Fibroblast of pulmonary artery (primary cell): ENCODE data around the gene ITSN1.
"Not testable (repeated sequence)": the region's sequence is repeated elsewhere in the genome, so short reads cannot be mapped to it uniquely, and the experiment has no call there.

Source experiments
- DNase-seq: peaks from one replicate; pipeline ENCODE4 v3.0.0-alpha.2; 2010; ENCODE audit warnings: low read depth
- H3K4me3 ChIP-seq: replicated peaks from 2 replicates; pipeline ENCODE4 v1.5.1; 2011; ENCODE audit warnings: low read depth, mild to moderate bottlenecking, control low read depth, low read length, moderate library complexity
- CTCF ChIP-seq: IDR thresholded peaks from 2 replicates; pipeline ENCODE4 v1.5.1; 2011; ENCODE audit warnings: mild to moderate bottlenecking, control low read depth, low read length, inconsistent platforms; ENCODE audit errors: missing control alignments

Gene ITSN1

GRCh38 chr21:33668180-33668579 lies 25.9 kb downstream of the ITSN1 start:
- no peak for DNase-seq
- no peak for TF ChIP-seq CTCF
- no peak overlapping the region for H3K4me3 ChIP-seq

- no peak for TF ChIP-seq CTCF
- H3K4me3 ChIP-seq, result no peak overlapping the region
- DNase-seq, result no peak
These were observed 26.3 kb downstream of the ITSN1 start for GRCh38 chr21:33668620-33669019.

- TF ChIP-seq CTCF, result no peak
- no peak overlapping the region for H3K4me3 ChIP-seq
- no peak for DNase-seq
These were observed 28.0 kb downstream of the ITSN1 start for GRCh38 chr21:33670076-33670978.

GRCh38 chr21:33673473-33673872 lies 31.2 kb downstream of the ITSN1 start:
- no peak for DNase-seq
- no peak for TF ChIP-seq CTCF
- H3K4me3 ChIP-seq, result no peak overlapping the region

GRCh38 chr21:33674226-33674625 lies 31.9 kb downstream of the ITSN1 start:
- no peak for TF ChIP-seq CTCF
- no peak for DNase-seq
- no peak overlapping the region for H3K4me3 ChIP-seq

- not testable (repeated sequence) for DNase-seq, H3K4me3 ChIP-seq
These were observed 34.4 kb downstream of the ITSN1 start for GRCh38 chr21:33676666-33677065.

- no peak overlapping the region for H3K4me3 ChIP-seq
- DNase-seq, result no peak
- no peak for TF ChIP-seq CTCF
These were observed 35.1 kb downstream of the ITSN1 start for GRCh38 chr21:33677450-33677849.
